Mesenchymal stem cell (in vitro differentiated cells and primary cell): ENCODE measurements around the gene SRRM4.
"Not testable (repeated sequence)": the region's sequence is repeated elsewhere in the genome, so short reads cannot be mapped to it uniquely, and the experiment has no call there.

Source experiments
- DNase-seq: peaks from one replicate; pipeline ENCODE4 v3.0.0-alpha.2; 2013
- H2AFZ ChIP-seq: one replicate; pipeline ENCODE4 v1.6.1; 2013; ENCODE audit warnings: low read depth, mild to moderate bottlenecking, control low read depth, inconsistent platforms, low read length, moderate library complexity
- H2AK5ac ChIP-seq: 2 replicates; pipeline ENCODE4 v1.6.1; 2013; ENCODE audit warnings: low read length, moderate library complexity, mild to moderate bottlenecking, inconsistent platforms; ENCODE audit not compliant: severe bottlenecking
- H2BK120ac ChIP-seq: one replicate; pipeline ENCODE4 v1.6.1; 2013; ENCODE audit warnings: low read depth, mild to moderate bottlenecking, inconsistent platforms, low read length, moderate library complexity
- H2BK12ac ChIP-seq, 2 experiments: one replicate each; pipeline ENCODE4 v1.6.1; 2013; ENCODE audit warnings: inconsistent platforms in 2 of 2, low read length in 2 of 2, mild to moderate bottlenecking in 2 of 2, moderate library complexity in 2 of 2, control low read depth in 1 of 2
- H2BK15ac ChIP-seq: one replicate; pipeline ENCODE4 v1.6.1; 2013; ENCODE audit warnings: mild to moderate bottlenecking, low read depth, inconsistent platforms; ENCODE audit not compliant: poor library complexity, severe bottlenecking
- H2BK5ac ChIP-seq: 2 replicates; pipeline ENCODE4 v1.6.1; 2013; ENCODE audit warnings: low read depth, mild to moderate bottlenecking, low read length, control low read depth, inconsistent platforms; ENCODE audit not compliant: poor library complexity, severe bottlenecking
- H3K14ac ChIP-seq, 2 experiments: one replicate each; pipeline ENCODE4 v1.6.1; 2013; ENCODE audit warnings: inconsistent platforms in 2 of 2, low read length in 2 of 2, control low read depth in 1 of 2, mild to moderate bottlenecking in 1 of 2, moderate library complexity in 1 of 2
- H3K18ac ChIP-seq, 2 experiments: one replicate each; pipeline ENCODE4 v1.6.1; 2013; ENCODE audit warnings: inconsistent platforms in 2 of 2, low read length in 2 of 2, control low read depth in 1 of 2, low read depth in 1 of 2, mild to moderate bottlenecking in 1 of 2
- H3K23ac ChIP-seq, 2 experiments: one replicate each; pipeline ENCODE4 v1.6.1; 2013; ENCODE audit warnings: inconsistent platforms in 2 of 2, low read length in 2 of 2, mild to moderate bottlenecking in 2 of 2, moderate library complexity in 2 of 2, control low read depth in 1 of 2
- H3K27ac ChIP-seq: 2 replicates; pipeline ENCODE4 v1.5.1; 2013; ENCODE audit warnings: mild to moderate bottlenecking, moderate library complexity, low read length, control low read depth, inconsistent platforms; ENCODE audit not compliant: poor library complexity, severe bottlenecking
- H3K27me3 ChIP-seq, 2 experiments: 2 replicates each; pipeline versions ENCODE4 v1.6.1 to v1.7.0; 2013; ENCODE audit warnings: low read length in 2 of 2, mild to moderate bottlenecking in 2 of 2, moderate library complexity in 2 of 2, control low read depth in 1 of 2, inconsistent platforms in 1 of 2; ENCODE audit not compliant: control insufficient read depth in 1 of 2, insufficient read depth in 1 of 2
- H3K36me3 ChIP-seq, 2 experiments: 2 replicates each; pipeline versions ENCODE4 v1.6.1 to v1.7.0; 2013; ENCODE audit warnings: low read length in 2 of 2, control low read depth in 1 of 2, inconsistent platforms in 1 of 2, low read depth in 1 of 2, mild to moderate bottlenecking in 1 of 2; ENCODE audit not compliant: insufficient read depth in 2 of 2, control insufficient read depth in 1 of 2
- H3K4ac ChIP-seq, 2 experiments: one replicate each; pipeline ENCODE4 v1.6.1; 2013; ENCODE audit warnings: inconsistent platforms in 2 of 2, low read length in 2 of 2, mild to moderate bottlenecking in 2 of 2, moderate library complexity in 2 of 2, control low read depth in 1 of 2, low read depth in 1 of 2
- H3K4me1 ChIP-seq: 2 replicates; pipeline ENCODE4 v1.6.1; 2013; ENCODE audit warnings: low read depth, low read length, control low read depth; ENCODE audit not compliant: control insufficient read depth, insufficient read depth
- H3K4me2 ChIP-seq: 2 replicates; pipeline ENCODE4 v1.6.1; 2013; ENCODE audit warnings: low read length, mild to moderate bottlenecking, inconsistent platforms; ENCODE audit not compliant: poor library complexity, severe bottlenecking
- H3K4me3 ChIP-seq, 2 experiments: 2 replicates each; pipeline versions ENCODE4 v1.5.1 to v1.7.0; 2013; ENCODE audit warnings: low read length in 2 of 2, mild to moderate bottlenecking in 2 of 2, control low read depth in 1 of 2, low read depth in 1 of 2; ENCODE audit not compliant: insufficient read depth in 1 of 2
- H3K79me1 ChIP-seq: replicated peaks from 2 replicates; pipeline ENCODE4 v1.6.1; 2013; ENCODE audit warnings: mild to moderate bottlenecking, control low read depth, low read length, inconsistent platforms; ENCODE audit not compliant: poor library complexity, severe bottlenecking
- H3K9ac ChIP-seq: 2 replicates; pipeline ENCODE4 v1.7.0; 2013; ENCODE audit warnings: mild to moderate bottlenecking, low read length, moderate library complexity
- H3K9me3 ChIP-seq: 2 replicates; pipeline ENCODE4 v1.7.0; 2013; ENCODE audit warnings: mild to moderate bottlenecking, low read length; ENCODE audit not compliant: control insufficient read depth
- H4K8ac ChIP-seq: one replicate; pipeline ENCODE4 v1.6.1; 2013; ENCODE audit warnings: inconsistent platforms, mild to moderate bottlenecking, low read length, moderate library complexity
- H4K91ac ChIP-seq: one replicate; pipeline ENCODE4 v1.6.1; 2013; ENCODE audit warnings: mild to moderate bottlenecking, low read length, inconsistent platforms
- WGBS: methylation state at CpG from one replicate; pipeline ENCODE4 v1.1.7; 2013; ENCODE audit warnings: mixed read lengths; 5-methylcytosine and 5-hydroxymethylcytosine counted together

Gene SRRM4

DNA sequence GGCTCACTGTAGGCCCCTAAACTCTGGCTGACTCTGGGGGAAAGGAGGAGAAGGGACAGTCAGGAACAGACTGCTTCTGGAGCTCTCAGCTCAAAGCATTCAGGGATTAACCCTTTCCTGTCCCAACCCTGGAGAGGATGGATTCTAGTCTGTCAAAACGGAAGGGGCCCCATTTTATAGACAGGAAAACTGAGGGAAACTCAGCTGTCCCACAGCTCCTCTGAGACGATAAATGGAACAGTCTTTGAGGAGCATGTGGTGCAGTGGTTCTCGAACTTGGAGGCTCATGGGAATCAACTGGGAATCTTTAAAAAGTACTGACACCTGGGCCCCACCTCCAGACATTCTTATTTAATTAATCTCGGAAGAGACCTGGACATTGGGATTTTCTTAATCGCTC is 23.7 kb downstream of the SRRM4 start:
- 53% methylated on average over 5 of the region's 5 CpGs for WGBS

DNA sequence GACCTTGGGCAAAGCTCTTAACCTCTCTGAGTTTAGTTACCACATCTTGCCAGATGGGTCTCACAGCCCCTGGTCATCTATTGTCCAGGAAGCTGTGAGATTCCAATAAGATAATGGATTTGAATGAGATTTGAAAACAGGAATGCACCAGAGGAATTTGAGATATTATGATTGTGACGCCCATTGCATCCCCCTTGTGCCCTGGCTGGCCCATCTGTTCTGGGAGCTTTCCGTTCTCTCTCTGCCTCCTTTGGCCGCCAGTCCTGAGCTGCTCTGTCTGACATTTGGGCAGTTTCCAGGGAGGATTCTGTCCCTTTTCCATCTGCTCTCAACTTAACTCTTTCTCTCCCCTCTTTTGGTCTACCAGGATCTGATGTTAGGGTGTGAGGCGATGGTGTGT is 24.6 kb downstream of the SRRM4 start:
- no peak overlapping the region for H3K23ac ChIP-seq
- no peak overlapping the region for H2AFZ ChIP-seq
- no peak overlapping the region for H3K27ac ChIP-seq
- no peak overlapping the region for H2BK120ac ChIP-seq
- no peak overlapping the region for H4K91ac ChIP-seq
- no peak overlapping the region for H3K9ac ChIP-seq
- H3K14ac ChIP-seq: no peak overlapping the region
- H3K4me3 ChIP-seq: no peak overlapping the region
- H2BK12ac ChIP-seq: no peak overlapping the region
- WGBS: 71% methylated on average over 4 of the region's 4 CpGs
- H4K8ac ChIP-seq: no peak overlapping the region
- DNase-seq: no peak
- H3K36me3 ChIP-seq: no peaks in the 10 kb centered on the region
- H3K18ac ChIP-seq: no peak overlapping the region
- H2BK5ac ChIP-seq: no peak overlapping the region
- H3K4me2 ChIP-seq: no peak overlapping the region
- no peaks in the 10 kb centered on the region for H3K79me1 ChIP-seq
- H2AK5ac ChIP-seq: no peak overlapping the region
- no peaks in the 10 kb centered on the region for H3K27me3 ChIP-seq
- no peak overlapping the region for H2BK15ac ChIP-seq
- peaks cover 3% of the 10 kb centered on the region for H3K9me3 ChIP-seq
- no peak overlapping the region for H3K4ac ChIP-seq
- no peaks in the 10 kb centered on the region for H3K4me1 ChIP-seq

More for the DNA sequence above, 23.7 kb downstream of the SRRM4 start:
- Histone ChIP-seq H3K9ac (no peak overlapping the region), H2BK5ac (no peak overlapping the region), H4K8ac (no peak overlapping the region), H3K27me3 (no peaks in the 10 kb centered on the region), H2BK120ac (no peak overlapping the region), H2AK5ac (no peak overlapping the region), H3K27ac (no peak overlapping the region), H3K4me1 (no peaks in the 10 kb centered on the region), H3K18ac (no peak overlapping the region), H3K4ac (no peak overlapping the region), H3K23ac (no peak overlapping the region), H3K14ac (no peak overlapping the region), H3K79me1 (no peaks in the 10 kb centered on the region), H3K9me3 (no peaks in the 10 kb centered on the region), H2BK15ac (no peak overlapping the region), H2AFZ (no peak overlapping the region), H3K4me3 (no peak overlapping the region), H4K91ac (no peak overlapping the region), H3K4me2 (no peak overlapping the region), H2BK12ac (no peak overlapping the region), H3K36me3 (no peaks in the 10 kb centered on the region)
- no peak for DNase-seq

DNA sequence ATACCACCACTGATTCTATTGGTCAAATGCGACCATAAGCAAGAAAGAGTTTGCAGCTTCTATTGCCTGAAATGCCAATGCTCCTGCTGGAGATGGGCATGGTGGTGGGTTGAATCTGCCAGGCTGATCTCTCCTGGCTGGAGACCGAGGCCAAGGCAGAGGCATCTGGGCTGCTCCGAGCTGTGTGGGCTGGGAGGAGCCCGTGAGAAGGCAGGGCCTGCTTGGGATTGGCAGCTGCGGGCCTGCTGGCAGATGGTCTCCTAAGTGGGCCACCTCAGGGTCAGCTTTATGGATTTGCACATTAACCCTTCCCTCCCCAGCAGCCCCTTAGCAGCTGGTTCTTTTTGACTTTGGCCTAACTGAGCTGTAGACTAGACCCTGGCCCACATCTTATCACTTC is 25.4 kb downstream of the SRRM4 start:
- no peak overlapping the region for H2AK5ac ChIP-seq
- H3K18ac ChIP-seq: no peak overlapping the region
- H2AFZ ChIP-seq: no peak overlapping the region
- H2BK12ac ChIP-seq: no peak overlapping the region
- no peaks in the 10 kb centered on the region for H3K27me3 ChIP-seq
- WGBS: 32% methylated on average over 5 of the region's 5 CpGs
- H4K8ac ChIP-seq: no peak overlapping the region
- H2BK120ac ChIP-seq: no peak overlapping the region
- H2BK5ac ChIP-seq: no peak overlapping the region
- H2BK15ac ChIP-seq: no peak overlapping the region
- no peak overlapping the region for H4K91ac ChIP-seq
- H3K4me1 ChIP-seq: no peaks in the 10 kb centered on the region
- no peak overlapping the region for H3K4me2 ChIP-seq
- no peaks in the 10 kb centered on the region for H3K79me1 ChIP-seq
- no peak overlapping the region for H3K27ac ChIP-seq
- H3K23ac ChIP-seq: no peak overlapping the region
- no peak overlapping the region for H3K4ac ChIP-seq
- DNase-seq: no peak
- H3K9me3 ChIP-seq: peaks cover 7% of the 10 kb centered on the region
- H3K9ac ChIP-seq: no peak overlapping the region
- H3K36me3 ChIP-seq: no peaks in the 10 kb centered on the region
- H3K4me3 ChIP-seq: no peak overlapping the region
- no peak overlapping the region for H3K14ac ChIP-seq

DNA sequence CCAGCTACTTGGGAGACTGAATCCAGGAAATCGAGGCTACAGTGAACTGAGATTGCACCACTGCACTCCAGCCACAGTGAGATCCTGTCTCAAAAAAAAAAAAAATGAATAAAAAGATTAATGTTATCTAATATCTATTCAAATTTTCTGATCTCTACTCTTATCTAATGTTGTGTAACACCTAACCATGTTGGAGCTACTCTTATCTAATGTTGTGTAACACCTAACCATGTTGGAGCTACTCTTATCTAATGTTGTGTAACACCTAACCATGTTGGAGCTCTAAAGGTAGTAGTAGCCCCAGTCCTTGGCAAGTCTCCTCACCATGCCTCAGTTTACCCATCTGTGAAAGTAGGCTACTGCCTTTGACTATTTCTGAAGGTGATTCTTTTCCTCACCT is 26.9 kb downstream of the SRRM4 start:
- not testable (repeated sequence) for H2BK5ac ChIP-seq, H3K4me3 ChIP-seq, H4K91ac ChIP-seq, H3K36me3 ChIP-seq, H2BK15ac ChIP-seq, H3K79me1 ChIP-seq, H3K9me3 ChIP-seq, H2AFZ ChIP-seq, H3K23ac ChIP-seq, H2AK5ac ChIP-seq, H3K9ac ChIP-seq, H3K4me2 ChIP-seq, H3K18ac ChIP-seq, H4K8ac ChIP-seq, H3K27me3 ChIP-seq, H3K4me1 ChIP-seq, H2BK120ac ChIP-seq, H3K4ac ChIP-seq, H3K27ac ChIP-seq, H3K14ac ChIP-seq, DNase-seq, H2BK12ac ChIP-seq
- WGBS: no CpG with 5 or more reads among the region's 1 CpG
